Endothelial cell of umbilical vein (primary cell): ENCODE results near the gene HIRA. TPM values are rescaled to one million over a fixed set of nuclear protein-coding genes. Genes with fewer than 3 reads are reported as not detected.

Experiments
- BruUV-seq: library from RNA; stranded (reverse); fragments of 400-500 nt; replicated peaks from 2 replicates; lab custom pipeline; 2021; lab: Mats Ljungman, UMichigan
- CTCF ChIA-PET: fragments of 300-600, 350-600 bp; sonication (Branson Sonifier 250); formaldehyde crosslinking; loops from one replicate; lab custom pipeline; 2021; ENCODE audit warnings: antibody characterized with exemption, inconsistent platforms; lab: Charles Lee
- POLR2A ChIA-PET: fragments of 300-600, 350-600 bp; sonication (Branson Sonifier 250); formaldehyde crosslinking; loops from one replicate; lab custom pipeline; 2021; ENCODE audit warnings: antibody characterized with exemption, inconsistent platforms; lab: Charles Lee
- DNase-seq: peaks from one replicate; pipeline ENCODE4 v3.0.0-alpha.2; 2011; ENCODE audit warnings: low read depth, low spot score
- FAIRE-seq: peaks from 2 replicates; lab custom pipeline; 2011; peaks lifted over from hg19 to GRCh38; lab: Jason Lieb, UNC
- H2AFZ ChIP-seq: 2 replicates; pipeline ENCODE4 v1.6.0; 2012; ENCODE audit warnings: low read depth, low read length, control low read depth, inconsistent platforms
- H3K27ac ChIP-seq: 2 replicates; pipeline ENCODE4 v1.5.1; 2011; ENCODE audit warnings: low read depth, mild to moderate bottlenecking, control low read depth, low read length, moderate library complexity; ENCODE audit not compliant: insufficient read depth
- H3K27me3 ChIP-seq, 2 experiments: 2 replicates each; pipeline versions ENCODE4 v1.6.0 to v1.6.1; 2011; ENCODE audit warnings: low read length in 2 of 2, mixed read lengths in 1 of 2; ENCODE audit not compliant: control insufficient read depth in 2 of 2, insufficient read depth in 2 of 2
- H3K36me3 ChIP-seq, 2 experiments: 2 replicates in 1 of 2; 3 replicates in 1 of 2; pipeline ENCODE4 v1.5.1; 2011; ENCODE audit warnings: low read length in 2 of 2, mild to moderate bottlenecking in 1 of 2, moderate library complexity in 1 of 2; ENCODE audit not compliant: control insufficient read depth in 2 of 2, insufficient read depth in 2 of 2; ENCODE audit errors: extremely low read depth in 1 of 2
- H3K4me1 ChIP-seq: 3 replicates; pipeline ENCODE4 v1.5.1; 2011; ENCODE audit warnings: mild to moderate bottlenecking, low read length; ENCODE audit not compliant: control insufficient read depth, insufficient read depth; ENCODE audit errors: extremely low read depth
- H3K4me2 ChIP-seq: 2 replicates; pipeline ENCODE4 v1.6.1; 2011; ENCODE audit warnings: low read length, control low read depth, mixed read lengths; ENCODE audit not compliant: insufficient read depth
- H3K4me3 ChIP-seq, 3 experiments: fragments of 200-600 bp in 1 of 3; sonication (generic), shearing (Covaris generic) in 1 of 3; replicated peaks in 1 of 3; 2 replicates each; pipeline ENCODE4 v1.5.1; 2011 to 2016; ENCODE audit warnings: control low read depth in 3 of 3, low read length in 3 of 3, mild to moderate bottlenecking in 2 of 3, inconsistent platforms in 1 of 3, low read depth in 1 of 3, moderate library complexity in 1 of 3; ENCODE audit not compliant: insufficient read depth in 1 of 3
- H3K79me2 ChIP-seq: 2 replicates; pipeline ENCODE4 v1.6.0; 2012; ENCODE audit warnings: low read length, inconsistent platforms; ENCODE audit not compliant: control insufficient read depth, insufficient read depth
- H3K9ac ChIP-seq: replicated peaks from 2 replicates; pipeline ENCODE3; 2011; ENCODE audit warnings: low read length, control low read depth; ENCODE audit not compliant: insufficient read depth; ENCODE audit errors: extremely low read depth
- H3K9me1 ChIP-seq: replicated peaks from 3 replicates; pipeline ENCODE4 v1.6.0; 2011; ENCODE audit warnings: mild to moderate bottlenecking, low read length; ENCODE audit not compliant: control insufficient read depth, insufficient read depth; ENCODE audit errors: extremely low read depth
- H3K9me3 ChIP-seq: replicated peaks from 2 replicates; pipeline ENCODE4 v1.5.1; 2012; ENCODE audit warnings: low read length, inconsistent platforms; ENCODE audit not compliant: control insufficient read depth, insufficient read depth
- H4K20me1 ChIP-seq: replicated peaks from 2 replicates; pipeline ENCODE3; 2011; ENCODE audit warnings: mild to moderate bottlenecking, low read length; ENCODE audit not compliant: control insufficient read depth, insufficient read depth; ENCODE audit errors: extremely low read depth
- CTCF ChIP-seq, 2 donors: IDR thresholded peaks; 1 replicate in 1 of 2; 2 replicates in 1 of 2; pipeline ENCODE4 v1.5.1; 2011; ENCODE audit warnings: low read length in 2 of 2, mild to moderate bottlenecking in 2 of 2, moderate library complexity in 2 of 2, control low read depth in 1 of 2, inconsistent platforms in 1 of 2, low read depth in 1 of 2; ENCODE audit not compliant: insufficient read depth in 1 of 2; ENCODE audit errors: extremely low read depth in 1 of 2
- EZH2 ChIP-seq: IDR thresholded peaks from 2 replicates; pipeline ENCODE4 v1.6.1; 2012; ENCODE audit warnings: borderline replicate concordance, low read depth, mild to moderate bottlenecking, moderate library complexity, low read length, inconsistent platforms; ENCODE audit not compliant: severe bottlenecking
- FOS ChIP-seq: IDR thresholded peaks from 2 replicates; pipeline ENCODE4 v1.6.1; 2011; ENCODE audit warnings: mild to moderate bottlenecking, low read length, moderate library complexity, borderline replicate concordance; ENCODE audit not compliant: insufficient read depth
- GATA2 ChIP-seq: IDR thresholded peaks from 2 replicates; pipeline ENCODE4 v1.7.0; 2011; ENCODE audit warnings: low read depth, mild to moderate bottlenecking, moderate library complexity, mixed read lengths, low read length; ENCODE audit not compliant: insufficient read length, insufficient read depth
- JUN ChIP-seq: IDR thresholded peaks from 2 replicates; pipeline ENCODE4 v1.6.1; 2011; ENCODE audit warnings: borderline replicate concordance, low read depth; ENCODE audit not compliant: insufficient read length, insufficient read depth
- MAX ChIP-seq: IDR thresholded peaks from 2 replicates; pipeline ENCODE4 v1.6.1; 2011; ENCODE audit not compliant: insufficient read depth, insufficient read length
- MYC ChIP-seq: IDR thresholded peaks from one replicate; pipeline ENCODE4 v1.6.1; 2011; ENCODE audit warnings: mild to moderate bottlenecking, low read depth, low read length
- POLR2A ChIP-seq: IDR thresholded peaks from 2 replicates; pipeline ENCODE4 v1.6.1; 2012; ENCODE audit warnings: low read depth, mild to moderate bottlenecking, control low read depth, low read length
- POLR2AphosphoS5 ChIP-seq: IDR thresholded peaks from 2 replicates; pipeline ENCODE4 v1.6.1; 2012; ENCODE audit warnings: low read depth, mild to moderate bottlenecking, control low read depth, low read length, moderate library complexity; ENCODE audit not compliant: insufficient read depth
- dilution Hi-C: fragments of 300-500 bp; cut with MboI; formaldehyde crosslinking; loops from one replicate; pipeline ENCODE4 v1.15.0; 2019; ENCODE audit warnings: low sequenced_read_pairs; ENCODE audit not compliant: extremely low pct_ligation_motif_present
- intact Hi-C: fragments of 100-400 bp; cut with micrococcal nuclease; formaldehyde crosslinking; loops from one replicate; pipeline ENCODE4 v1.10.0; 2022
- polyA plus RNA-seq, 4 experiments: library from polyadenylated mRNA; depleted of rRNA in 3 of 4; stranded (reverse) in 3 of 4; unstranded in 1 of 4; fragments of >200 nt; gene quantifications; 2 replicates each; pipeline versions ENCODE4 v1.2.1 to v1.2.3, GENCODE V29; 2011 to 2012; ENCODE audit warnings: missing spikeins in 1 of 4
- total RNA-seq: library from RNA; stranded (reverse); gene quantifications from 2 replicates; pipeline ENCODE4 v1.2.3, GENCODE V29; 2021

Gene HIRA
- total and polyA plus RNA-seq, 2 donors (not counting 3 experiments of a cell fraction or from before 2014, with no cell fraction given), result 17.3 to 27.7 TPM

- Histone ChIP-seq H3K9ac (no peak overlapping the region), H2AFZ (no peak overlapping the region), H3K4me2 (no peak overlapping the region), H3K36me3 (peaks cover 20 to 36% of the 10 kb centered on the region in 2 experiments), H3K27me3 (no peaks in the 10 kb centered on the region), H3K9me1 (no peaks in the 10 kb centered on the region), H3K9me3 (no peaks in the 10 kb centered on the region), H4K20me1 (no peaks in the 10 kb centered on the region), H3K4me1 (no peaks in the 10 kb centered on the region), H3K79me2 (no peaks in the 10 kb centered on the region), H3K4me3 (no peak overlapping the region), H3K27ac (no peak overlapping the region)
- CTCF ChIA-PET, result no interaction called here
- intact Hi-C loops, result no loop called here
- TF ChIP-seq EZH2 (no peak), MAX (no peak), GATA2 (no peak), MYC (no peak), FOS (no peak), CTCF (IDR thresholded peaks at IDR 0.05; ENCODE audit: extremely low read depth in 1 of 2, insufficient read depth in 1 of 2, low read depth in 1 of 2, low read length in 2 of 2) (no peak), POLR2A (no peak), JUN (no peak), POLR2AphosphoS5 (no peak)
- DNase-seq, result no peak
- no peak for FAIRE-seq
- POLR2A ChIA-PET, result no interaction called here
- BruUV-seq, result no TSS peak
- dilution Hi-C loops, result no loop called here
These were observed 57.1 kb downstream of the HIRA start for GRCh38 chr22:19374410-19374809.
